ENCODE measurements around the gene MUC5B.

MUC5B gene

DNA sequence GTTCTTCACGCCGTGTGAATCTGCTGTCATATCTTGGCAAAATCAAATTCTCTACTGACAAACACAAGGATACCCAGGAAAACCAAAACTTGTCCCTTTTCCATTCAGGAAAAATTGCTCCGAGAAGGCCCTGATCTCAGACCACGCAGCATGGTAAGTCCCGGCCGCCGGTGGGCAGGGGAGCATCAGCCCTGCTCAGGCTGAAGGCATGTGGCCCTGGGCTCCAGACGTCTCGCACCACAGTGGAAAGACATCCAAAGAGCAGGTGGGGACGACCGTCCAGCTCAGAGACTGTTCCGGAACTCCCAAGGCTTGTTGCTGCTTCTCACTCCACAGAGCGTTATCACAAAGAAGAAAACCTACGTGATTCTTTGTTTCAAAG lies 56.8 kb downstream of the MUC5B start:
- H3K4me3 ChIP-seq (ENCODE audit: low read depth, low read length) = no peak overlapping the region
- TF ChIP-seq CTCF (IDR thresholded peaks at IDR 0.05; ENCODE audit: borderline replicate concordance, insufficient read depth, low read depth, low read length) = no peak

- H3K4me3 ChIP-seq (ENCODE audit: low read depth, low read length) = no peak overlapping the region
- TF ChIP-seq CTCF (IDR thresholded peaks at IDR 0.05; ENCODE audit: borderline replicate concordance, insufficient read depth, low read depth, low read length) = no peak
Observed at GRCh38 chr11:1280116-1281035, 57.5 kb downstream of the MUC5B start.

DNA sequence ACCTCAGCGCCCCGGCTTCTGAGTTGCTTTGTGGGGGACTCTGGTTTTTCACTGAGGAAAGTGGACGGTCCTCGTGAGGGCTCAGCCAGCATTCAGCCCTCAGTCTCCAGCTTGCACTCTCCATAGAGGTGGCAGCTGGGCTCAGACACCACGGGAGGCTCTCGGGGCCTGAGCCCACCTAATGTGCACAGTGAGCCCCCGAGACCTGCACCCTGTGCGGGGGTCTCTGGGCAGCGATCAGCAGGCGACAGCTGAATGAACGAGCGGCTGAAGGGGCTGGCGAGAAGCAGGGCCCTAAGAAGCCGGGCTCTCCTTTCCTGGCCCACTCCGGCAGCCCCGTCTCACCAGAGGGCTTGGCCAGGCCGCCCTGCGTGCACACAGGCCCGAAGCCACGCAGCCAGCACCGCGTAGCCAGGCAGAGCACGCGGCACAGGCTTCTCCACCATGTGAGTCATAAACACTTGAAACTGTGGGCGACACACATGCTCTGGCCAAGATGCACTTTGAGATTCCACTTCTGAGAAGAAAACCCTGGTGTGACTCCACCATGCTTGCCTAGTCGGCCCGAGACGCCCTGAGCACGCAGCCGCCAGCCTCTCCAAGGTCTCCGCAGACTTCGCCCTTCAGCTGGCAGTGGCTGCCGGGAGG lies 58.6 kb downstream of the MUC5B start:
- no peak for TF ChIP-seq CTCF (IDR thresholded peaks at IDR 0.05; ENCODE audit: borderline replicate concordance, insufficient read depth, low read depth, low read length)

GRCh38 chr11:1281974-1282365 lies 59.1 kb downstream of the MUC5B start:
- no peak for TF ChIP-seq CTCF (IDR thresholded peaks at IDR 0.05; ENCODE audit: borderline replicate concordance, insufficient read depth, low read depth, low read length)

More for the DNA sequence above, 58.6 kb downstream of the MUC5B start:
- H3K4me3 ChIP-seq (ENCODE audit: low read depth, low read length) = no peak overlapping the region

DNA sequence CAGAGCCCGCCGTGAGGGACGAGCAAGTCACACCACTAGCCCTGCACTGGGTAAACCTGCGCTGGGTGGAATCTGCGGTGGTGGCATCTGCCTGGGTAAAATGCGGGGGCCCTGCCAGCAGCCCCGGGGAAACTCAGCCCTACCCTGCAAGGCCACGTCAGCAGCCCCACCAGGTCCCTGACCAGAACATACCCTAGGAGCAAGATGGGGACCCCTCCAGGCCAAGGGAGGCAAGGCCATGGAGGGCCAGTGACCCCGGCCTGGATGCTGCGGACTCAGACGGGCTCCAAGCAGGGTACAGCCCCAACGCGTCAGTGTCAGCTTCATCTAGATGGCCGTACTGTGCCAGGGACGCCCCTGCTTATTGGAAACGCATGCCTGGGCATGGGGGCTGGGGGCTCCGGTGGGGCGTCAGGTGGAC lies 60.2 kb downstream of the MUC5B start:
- no peak overlapping the region for H3K4me3 ChIP-seq (ENCODE audit: low read depth, low read length)
- no peak for TF ChIP-seq CTCF (IDR thresholded peaks at IDR 0.05; ENCODE audit: borderline replicate concordance, insufficient read depth, low read depth, low read length)

More at GRCh38 chr11:1281974-1282365, 59.1 kb downstream of the MUC5B start:
- H3K4me3 ChIP-seq (ENCODE audit: low read depth, low read length) = no peak overlapping the region

GRCh38 chr11:1283906-1284305 lies 61.0 kb downstream of the MUC5B start:
- H3K4me3 ChIP-seq (ENCODE audit: low read depth, low read length) = no peak overlapping the region
- TF ChIP-seq CTCF (IDR thresholded peaks at IDR 0.05; ENCODE audit: borderline replicate concordance, insufficient read depth, low read depth, low read length) = no peak
